Breast epithelium (tissue), 4 donors: ENCODE data around the gene GDA. TPM values are rescaled to one million over a fixed set of nuclear protein-coding genes. Genes with fewer than 3 reads are reported as not detected.
"Not testable (repeated sequence)": the region's sequence is repeated elsewhere in the genome, so short reads cannot be mapped to it uniquely, and the experiment has no call there.

Source experiments
- DNase-seq, 2 donors: peaks; one replicate each; pipeline ENCODE4 v3.0.0-alpha.2; 2019; ENCODE audit warnings: low spot score in 2 of 2
- H3K27ac ChIP-seq, 2 donors: fragments of 200-600 bp; sonication (generic) in 1 of 2; one replicate each; pipeline ENCODE4 v1.5.1; 2016 to 2019; ENCODE audit warnings: mild to moderate bottlenecking in 1 of 2
- H3K27me3 ChIP-seq, 2 donors: fragments of 200-600 bp; sonication (generic) in 1 of 2; one replicate each; pipeline versions ENCODE4 v1.5.1 to v1.6.0; 2017 to 2019; ENCODE audit warnings: control low read depth in 1 of 2, mild to moderate bottlenecking in 1 of 2
- H3K36me3 ChIP-seq: fragments of 200-600 bp; one replicate; pipeline ENCODE4 v1.5.1; 2019
- H3K4me1 ChIP-seq, 2 donors: fragments of 200-600 bp; sonication (generic); one replicate each; pipeline ENCODE4 v1.5.1; 2016 to 2019; ENCODE audit warnings: control low read depth in 1 of 2
- H3K4me3 ChIP-seq, 3 donors: fragments of 200-600 bp; sonication (generic); 1 replicate in 2 of 3; 2 replicates in 1 of 3; pipeline ENCODE4 v1.5.1; 2016 to 2019; ENCODE audit warnings: mild to moderate bottlenecking in 3 of 3, moderate library complexity in 2 of 3
- H3K9me3 ChIP-seq, 2 donors: fragments of 200-600 bp; sonication (generic) in 1 of 2; one replicate each; pipeline ENCODE4 v1.5.1; 2016 to 2019; ENCODE audit warnings: control low read depth in 1 of 2
- POLR2A ChIP-seq: fragments of 450-650 bp; IDR thresholded peaks from one replicate; pipeline ENCODE4 v1.6.1; 2016; ENCODE audit warnings: antibody characterized with exemption, mild to moderate bottlenecking, moderate library complexity
- POLR2AphosphoS5 ChIP-seq, 3 donors: sonication (generic); formaldehyde crosslinking; IDR thresholded peaks; one replicate each; pipeline ENCODE4 v1.6.1; 2017; ENCODE audit warnings: antibody characterized with exemption in 3 of 3
- intact Hi-C: fragments of 100-400 bp; cut with DNase I; formaldehyde crosslinking; loops from one replicate; pipeline ENCODE4 v1.15.1; 2023; ENCODE audit warnings: low total_unique reads
- total RNA-seq, 3 donors: library from RNA; depleted of rRNA; stranded (reverse); fragments of >200 nt; gene quantifications; one replicate each; pipeline ENCODE4 v1.1.0, GENCODE V29; 2016
- TF ChIP-seq, protein P1 (sequence below), 3 donors: fragments of 450-650 bp; IDR thresholded peaks; one replicate each; pipeline ENCODE4 v1.5.1; 2016 to 2017; ENCODE audit warnings: antibody characterized with exemption in 3 of 3, mild to moderate bottlenecking in 3 of 3, moderate library complexity in 3 of 3

GDA gene
- total RNA-seq, 3 donors from 2014 or later: 1.3 to 3.0 TPM; not detected in 1

DNA sequence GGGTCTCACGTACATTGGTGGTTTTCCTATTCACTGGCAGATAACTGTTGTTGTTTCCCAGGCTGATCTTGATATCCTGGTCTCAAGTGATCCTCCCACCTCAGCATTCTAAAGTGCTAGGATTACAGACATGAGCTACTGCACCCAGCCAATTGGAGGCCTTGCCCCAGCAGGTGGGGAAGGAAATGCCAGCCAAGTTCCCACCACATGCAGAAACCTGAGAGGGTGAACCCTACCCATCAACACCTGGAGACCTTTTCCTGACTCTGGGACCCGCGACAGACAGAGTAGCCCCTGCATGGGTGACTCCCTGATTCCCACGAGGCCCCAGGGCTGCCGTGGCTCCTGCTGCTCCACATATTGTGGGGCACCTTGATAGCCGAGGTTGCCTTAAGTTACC lies 107.7 kb downstream of the GDA start:
- no peaks in the 10 kb centered on the region for H3K4me1 ChIP-seq
- intact Hi-C loops: no loop called here
- H3K27me3 ChIP-seq: peaks cover 0 to 5% of the 10 kb centered on the region in 2 donors
- no peak overlapping the region for H3K4me3 ChIP-seq
- DNase-seq: no peak
- H3K9me3 ChIP-seq: no peaks in the 10 kb centered on the region
- H3K36me3 ChIP-seq: no peaks in the 10 kb centered on the region
- H3K27ac ChIP-seq: no peak overlapping the region
- TF ChIP-seq, protein P1, sequence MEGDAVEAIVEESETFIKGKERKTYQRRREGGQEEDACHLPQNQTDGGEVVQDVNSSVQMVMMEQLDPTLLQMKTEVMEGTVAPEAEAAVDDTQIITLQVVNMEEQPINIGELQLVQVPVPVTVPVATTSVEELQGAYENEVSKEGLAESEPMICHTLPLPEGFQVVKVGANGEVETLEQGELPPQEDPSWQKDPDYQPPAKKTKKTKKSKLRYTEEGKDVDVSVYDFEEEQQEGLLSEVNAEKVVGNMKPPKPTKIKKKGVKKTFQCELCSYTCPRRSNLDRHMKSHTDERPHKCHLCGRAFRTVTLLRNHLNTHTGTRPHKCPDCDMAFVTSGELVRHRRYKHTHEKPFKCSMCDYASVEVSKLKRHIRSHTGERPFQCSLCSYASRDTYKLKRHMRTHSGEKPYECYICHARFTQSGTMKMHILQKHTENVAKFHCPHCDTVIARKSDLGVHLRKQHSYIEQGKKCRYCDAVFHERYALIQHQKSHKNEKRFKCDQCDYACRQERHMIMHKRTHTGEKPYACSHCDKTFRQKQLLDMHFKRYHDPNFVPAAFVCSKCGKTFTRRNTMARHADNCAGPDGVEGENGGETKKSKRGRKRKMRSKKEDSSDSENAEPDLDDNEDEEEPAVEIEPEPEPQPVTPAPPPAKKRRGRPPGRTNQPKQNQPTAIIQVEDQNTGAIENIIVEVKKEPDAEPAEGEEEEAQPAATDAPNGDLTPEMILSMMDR (IDR thresholded peaks at IDR 0.05): no peak
- TF ChIP-seq POLR2AphosphoS5 (IDR thresholded peaks at IDR 0.05) (no peak), POLR2A (no peak)

- Histone ChIP-seq H3K9me3 (no peaks in the 10 kb centered on the region), H3K4me3 (no peak overlapping the region), H3K27ac (no peak overlapping the region), H3K27me3 (peaks cover 0 to 5% of the 10 kb centered on the region in 2 donors), H3K36me3 (no peaks in the 10 kb centered on the region), H3K4me1 (no peaks in the 10 kb centered on the region)
- TF ChIP-seq POLR2AphosphoS5 (IDR thresholded peaks at IDR 0.05): no peak
- TF ChIP-seq POLR2A: no peak
- TF ChIP-seq, protein P1 (IDR thresholded peaks at IDR 0.05): no peak
- intact Hi-C loops: no loop called here
- DNase-seq: no peak
Measured at GRCh38 chr9:72257814-72258213, 108.6 kb downstream of the GDA start.

GRCh38 chr9:72262063-72262462 lies 112.8 kb downstream of the GDA start:
- no peaks in the 10 kb centered on the region for H3K36me3 ChIP-seq
- H3K4me1 ChIP-seq: no peaks in the 10 kb centered on the region
- DNase-seq: no peak
- intact Hi-C loops: no loop called here
- TF ChIP-seq, protein P1 (IDR thresholded peaks at IDR 0.05): no peak
- no peak for TF ChIP-seq POLR2AphosphoS5 (IDR thresholded peaks at IDR 0.05)
- TF ChIP-seq POLR2A: no peak
- H3K9me3 ChIP-seq: no peaks in the 10 kb centered on the region
- no peak overlapping the region for H3K4me3 ChIP-seq
- no peak overlapping the region for H3K27ac ChIP-seq
- H3K27me3 ChIP-seq: peaks cover 0 to 2% of the 10 kb centered on the region in 2 donors

DNA sequence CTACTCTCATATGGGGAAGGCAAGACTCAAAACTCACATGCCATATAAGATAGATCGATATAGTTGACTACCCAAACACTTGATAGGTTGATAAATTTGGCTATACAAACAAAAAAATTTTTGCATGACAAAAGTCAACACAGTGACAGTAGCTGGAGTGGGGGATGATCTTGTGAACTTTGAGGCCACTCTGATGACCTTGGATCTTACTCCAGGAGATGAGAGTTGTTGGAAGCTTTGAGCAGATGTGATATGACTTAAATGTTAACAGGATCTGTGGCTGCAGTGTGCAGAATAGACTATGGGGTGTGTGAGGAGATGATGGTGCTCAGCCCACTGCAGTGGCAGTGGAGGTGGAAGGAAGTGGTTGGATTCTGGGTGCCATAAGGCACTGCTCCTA lies 114.3 kb downstream of the GDA start:
- Histone ChIP-seq H3K27ac (no peak overlapping the region), H3K36me3 (no peaks in the 10 kb centered on the region), H3K27me3 (no peaks in the 10 kb centered on the region), H3K4me3 (no peak overlapping the region), H3K9me3 (no peaks in the 10 kb centered on the region), H3K4me1 (no peaks in the 10 kb centered on the region)
- intact Hi-C loops: no loop called here
- no peak for TF ChIP-seq POLR2A
- TF ChIP-seq, protein P1 (IDR thresholded peaks at IDR 0.05): no peak
- no peak for DNase-seq

DNA sequence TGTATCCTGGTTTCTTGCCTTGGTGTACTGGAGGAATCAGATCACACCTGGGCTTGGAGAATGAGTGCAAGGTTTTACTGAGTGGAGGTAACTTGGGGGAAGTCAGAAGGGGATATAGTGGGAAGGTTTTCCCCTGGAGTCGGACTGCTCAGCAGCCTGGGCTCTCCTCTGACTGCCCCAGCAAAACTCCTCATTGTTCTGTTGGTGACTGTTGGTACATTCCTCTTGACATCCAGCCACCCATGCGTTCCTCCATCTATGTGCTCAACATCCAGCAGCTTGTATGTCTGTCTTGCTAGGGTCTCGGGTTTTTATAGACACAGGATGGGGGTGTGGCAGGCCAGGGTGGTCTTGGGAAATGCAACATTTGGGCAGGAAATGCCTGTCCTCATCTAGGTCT lies 119.7 kb downstream of the GDA start:
- no peak overlapping the region for H3K4me3 ChIP-seq
- no peak for TF ChIP-seq POLR2AphosphoS5 (IDR thresholded peaks at IDR 0.05)
- TF ChIP-seq POLR2A: no peak
- TF ChIP-seq, protein P1 (IDR thresholded peaks at IDR 0.05): no peak
- DNase-seq: no peak
- no peak overlapping the region for H3K27ac ChIP-seq
- no peaks in the 10 kb centered on the region for H3K27me3 ChIP-seq
- H3K36me3 ChIP-seq: no peaks in the 10 kb centered on the region
- intact Hi-C loops: no loop called here
- no peaks in the 10 kb centered on the region for H3K4me1 ChIP-seq
- H3K9me3 ChIP-seq: no peaks in the 10 kb centered on the region

DNA sequence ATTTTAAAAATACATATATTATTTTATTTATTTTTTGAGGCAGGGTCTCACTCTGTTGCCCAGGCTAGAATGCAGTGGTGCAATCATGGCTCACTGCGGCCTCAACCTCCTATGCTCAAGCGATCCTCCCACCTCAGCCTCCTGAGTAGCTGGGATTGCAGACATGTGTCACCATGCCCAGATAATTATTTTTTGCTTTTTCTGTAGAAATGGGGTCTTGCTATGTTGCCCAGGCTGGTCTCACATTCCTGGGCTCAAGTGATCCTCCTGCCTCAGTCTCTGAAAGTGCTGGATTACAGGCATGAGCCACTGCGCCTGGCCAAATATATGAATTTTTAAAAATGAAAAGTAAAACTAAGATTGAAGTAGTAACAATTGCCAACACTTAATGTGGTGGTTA lies 121.1 kb downstream of the GDA start:
- DNase-seq, H3K27me3 ChIP-seq, H3K36me3 ChIP-seq, intact Hi-C loops, H3K27ac ChIP-seq, H3K4me3 ChIP-seq, H3K9me3 ChIP-seq, H3K4me1 ChIP-seq: not testable (repeated sequence)
